RWPE1 (cell line): ENCODE measurements around the gene TMEM94.
"Not testable (repeated sequence)": the region's sequence is repeated elsewhere in the genome, so short reads cannot be mapped to it uniquely, and the experiment has no call there.

Source experiments
- CTCF ChIA-PET: fragments of 350-600 bp; sonication (Branson Sonifier 250); formaldehyde crosslinking; extraction: SDS; loops from one replicate; lab custom pipeline; 2021; lab: Yijun Ruan, JAX
- POLR2A ChIA-PET: fragments of 400-600 bp; formaldehyde crosslinking; extraction: SDS; loops from one replicate; lab custom pipeline; 2020; ENCODE audit warnings: antibody characterized with exemption; ENCODE audit not compliant: low non-redundant PET; lab: Yijun Ruan, JAX
- DNase-seq: peaks from one replicate; pipeline ENCODE4 v3.0.0; 2012; ENCODE audit warnings: low spot score
- H3K27ac ChIP-seq: fragments of 450-650 bp; 2 replicates; pipeline ENCODE4 v1.5.1; 2017
- CTCF ChIP-seq: fragments of 450-650 bp; conservative IDR thresholded peaks from 2 replicates; pipeline ENCODE4 v1.5.1; 2017; ENCODE audit warnings: low read depth, mild to moderate bottlenecking

Gene TMEM94

GRCh38 chr17:75518983-75519537 lies 62.6 kb downstream of the TMEM94 start:
- no peak for TF ChIP-seq CTCF
- ChIA-PET POLR2A (no interaction called here), CTCF (interaction anchor here (0.6 to 0.8 kb wide), 5 partner anchors 17 to 760 kb away, joined by 3 to 4 read pairs (median 4); no protein-coding TSS in a partner anchor)
- no peak for DNase-seq
- H3K27ac ChIP-seq = no peak overlapping the region

- CTCF ChIA-PET, POLR2A ChIA-PET, H3K27ac ChIP-seq, DNase-seq: not testable (repeated sequence)
Measured at GRCh38 chr17:75520413-75520812, 64.0 kb downstream of the TMEM94 start.

- CTCF ChIA-PET = interaction anchor here (0.7 to 1.2 kb wide), 2 partner anchors 112 to 282 kb away, joined by 4 to 5 read pairs; partner anchors contain the start of gene SMIM5
- TF ChIP-seq CTCF = no peak
- H3K27ac ChIP-seq = no peak overlapping the region
- no peak for DNase-seq
- POLR2A ChIA-PET = no interaction called here
Measured at GRCh38 chr17:75521290-75521689, 64.9 kb downstream of the TMEM94 start.

- TF ChIP-seq CTCF = no peak
- ChIA-PET POLR2A (no interaction called here), CTCF (interaction anchor here (0.7 to 1.2 kb wide), 2 partner anchors 111 to 283 kb away, joined by 4 to 5 read pairs; partner anchors contain the start of gene SMIM5)
- no peak for DNase-seq
- 0 out of 2 replicates have a peak overlapping the region, but pooled peaks have one; percentile 10 for H3K27ac ChIP-seq
Measured at GRCh38 chr17:75521951-75522727, 65.7 kb downstream of the TMEM94 start.

- DNase-seq = no peak
- POLR2A ChIA-PET = no interaction called here
- no peak for TF ChIP-seq CTCF
- H3K27ac ChIP-seq = peak overlapping the region; percentile 78
- CTCF ChIA-PET = no interaction called here
Measured at GRCh38 chr17:75523647-75524046, 67.2 kb downstream of the TMEM94 start.

- no peak for DNase-seq
- H3K27ac ChIP-seq = peak overlapping the region; percentile 78
- ChIA-PET POLR2A (interaction anchor here (1.6 kb wide), 1 partner anchor 8 kb away, joined by 13 read pairs; the partner anchor contains the start of gene TSEN54), CTCF (interaction anchor here (0.7 kb wide), 3 partner anchors 26 to 324 kb away, joined by 4 to 5 read pairs (median 4); no protein-coding TSS in a partner anchor)
- TF ChIP-seq CTCF = no peak
Measured at GRCh38 chr17:75524269-75524969, 68.0 kb downstream of the TMEM94 start.
